ENCODE measurements around the gene CYP19A1.

DNA sequence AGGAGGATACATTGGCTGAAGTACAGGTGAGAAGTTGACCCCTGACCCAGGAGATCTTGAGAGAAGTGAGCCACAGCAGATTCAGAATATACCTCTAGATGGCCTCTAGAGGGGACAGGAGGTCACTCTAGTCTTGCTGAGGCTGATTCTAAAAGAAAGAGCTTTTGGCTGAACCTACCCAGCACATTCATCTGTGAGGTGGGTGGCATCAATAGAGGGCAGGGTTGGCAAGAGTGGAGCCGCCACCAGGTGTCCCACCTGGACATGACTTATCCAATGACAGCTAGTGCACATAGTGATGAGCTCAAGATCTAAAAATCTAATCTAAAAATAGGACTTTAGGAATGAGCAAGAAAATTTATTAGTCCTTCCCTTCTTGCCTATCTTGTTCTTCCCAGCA, 51.6 kb downstream of the CYP19A1 start:
- TF ChIP-seq, protein P1, sequence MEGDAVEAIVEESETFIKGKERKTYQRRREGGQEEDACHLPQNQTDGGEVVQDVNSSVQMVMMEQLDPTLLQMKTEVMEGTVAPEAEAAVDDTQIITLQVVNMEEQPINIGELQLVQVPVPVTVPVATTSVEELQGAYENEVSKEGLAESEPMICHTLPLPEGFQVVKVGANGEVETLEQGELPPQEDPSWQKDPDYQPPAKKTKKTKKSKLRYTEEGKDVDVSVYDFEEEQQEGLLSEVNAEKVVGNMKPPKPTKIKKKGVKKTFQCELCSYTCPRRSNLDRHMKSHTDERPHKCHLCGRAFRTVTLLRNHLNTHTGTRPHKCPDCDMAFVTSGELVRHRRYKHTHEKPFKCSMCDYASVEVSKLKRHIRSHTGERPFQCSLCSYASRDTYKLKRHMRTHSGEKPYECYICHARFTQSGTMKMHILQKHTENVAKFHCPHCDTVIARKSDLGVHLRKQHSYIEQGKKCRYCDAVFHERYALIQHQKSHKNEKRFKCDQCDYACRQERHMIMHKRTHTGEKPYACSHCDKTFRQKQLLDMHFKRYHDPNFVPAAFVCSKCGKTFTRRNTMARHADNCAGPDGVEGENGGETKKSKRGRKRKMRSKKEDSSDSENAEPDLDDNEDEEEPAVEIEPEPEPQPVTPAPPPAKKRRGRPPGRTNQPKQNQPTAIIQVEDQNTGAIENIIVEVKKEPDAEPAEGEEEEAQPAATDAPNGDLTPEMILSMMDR (IDR thresholded peaks at IDR 0.05), result no peak
- no peak for TF ChIP-seq POLR2A (IDR thresholded peaks at IDR 0.05)

Data from esophagus squamous epithelium (tissue), 4 donors.